Naive thymus-derived CD4-positive, alpha-beta T cell (primary cell): ENCODE data around the gene ACER3. TPM values are rescaled to one million over a fixed set of nuclear protein-coding genes. Genes with fewer than 3 reads are reported as not detected.
A peak's percentile ranks its signal among the peaks of the same experiment; 100 is the strongest.
"Not testable (repeated sequence)": the region's sequence is repeated elsewhere in the genome, so short reads cannot be mapped to it uniquely, and the experiment has no call there.

Source experiments
- ATAC-seq: fragments of 150-1000 bp; cut with Tn5 transposase; 2 replicates; pipeline ENCODE4 v1.10.0; 2021; ENCODE audit warnings: mild to moderate bottlenecking, moderate library complexity
- CTCF ChIA-PET: fragments of 350-600 bp; sonication (Branson Sonifier 250); formaldehyde crosslinking; loops from one replicate; lab custom pipeline; 2021; ENCODE audit warnings: antibody characterized with exemption; lab: Charles Lee
- POLR2A ChIA-PET: fragments of 350-600 bp; sonication (Branson Sonifier 250); formaldehyde crosslinking; loops from one replicate; lab custom pipeline; 2021; ENCODE audit warnings: antibody characterized with exemption, inconsistent platforms; lab: Charles Lee
- DNase-seq, 9 donors: peaks; one replicate each; pipeline versions ENCODE4 v3.0.0 to v3.0.0-alpha.2; 2020 to 2022; ENCODE audit warnings: mixed read lengths in 1 of 9
- H3K27ac ChIP-seq: one replicate; pipeline ENCODE4 v1.7.0; 2013; ENCODE audit warnings: mild to moderate bottlenecking, low read depth, low read length, moderate library complexity
- H3K27me3 ChIP-seq, 2 donors: one replicate each; pipeline ENCODE4 v1.7.0; 2013; ENCODE audit warnings: low read length in 2 of 2, mild to moderate bottlenecking in 2 of 2, moderate library complexity in 2 of 2; ENCODE audit not compliant: control insufficient read depth in 2 of 2, insufficient read depth in 2 of 2
- H3K36me3 ChIP-seq, 3 experiments: 1 replicate in 2 of 3; 2 replicates in 1 of 3; pipeline ENCODE4 v1.7.0; 2013; ENCODE audit warnings: low read length in 3 of 3, mild to moderate bottlenecking in 3 of 3, moderate library complexity in 1 of 3; ENCODE audit not compliant: insufficient read depth in 3 of 3, control insufficient read depth in 2 of 3
- H3K4me1 ChIP-seq, 2 donors: one replicate each; pipeline ENCODE4 v1.7.0; 2013; ENCODE audit warnings: low read length in 2 of 2, mild to moderate bottlenecking in 2 of 2, moderate library complexity in 1 of 2; ENCODE audit not compliant: control insufficient read depth in 2 of 2, insufficient read depth in 2 of 2
- H3K4me3 ChIP-seq: 2 replicates; pipeline ENCODE4 v1.7.0; 2013; ENCODE audit warnings: mild to moderate bottlenecking, low read length
- H3K9me3 ChIP-seq, 3 experiments: 1 replicate in 2 of 3; 2 replicates in 1 of 3; pipeline ENCODE4 v1.7.0; 2013; ENCODE audit warnings: low read length in 3 of 3; ENCODE audit not compliant: control insufficient read depth in 2 of 3
- H3K27ac Mint-ChIP-seq, 9 donors: one replicate each; pipeline ENCODE4 v1.8.0; 2020 to 2022; ENCODE audit warnings: mixed read lengths in 9 of 9, mild to moderate bottlenecking in 8 of 9, moderate library complexity in 5 of 9, inconsistent platforms in 2 of 9
- H3K27me3 Mint-ChIP-seq, 5 donors: one replicate each; pipeline ENCODE4 v1.8.0; 2021 to 2022; ENCODE audit warnings: mixed read lengths in 5 of 5, mild to moderate bottlenecking in 1 of 5
- H3K36me3 Mint-ChIP-seq, 5 donors: one replicate each; pipeline ENCODE4 v1.8.0; 2020 to 2022; ENCODE audit warnings: mixed read lengths in 5 of 5, mild to moderate bottlenecking in 3 of 5, inconsistent platforms in 1 of 5
- H3K4me1 Mint-ChIP-seq, 7 donors: one replicate each; pipeline ENCODE4 v1.8.0; 2020 to 2022; ENCODE audit warnings: mixed read lengths in 7 of 7, mild to moderate bottlenecking in 3 of 7, inconsistent platforms in 1 of 7
- H3K4me3 Mint-ChIP-seq, 10 donors: one replicate each; pipeline ENCODE4 v1.8.0; 2020 to 2022; ENCODE audit warnings: mild to moderate bottlenecking in 10 of 10, mixed read lengths in 10 of 10, moderate library complexity in 6 of 10, inconsistent platforms in 2 of 10
- H3K9me3 Mint-ChIP-seq, 11 donors: one replicate each; pipeline ENCODE4 v1.8.0; 2020 to 2022; ENCODE audit warnings: mixed read lengths in 11 of 11, mild to moderate bottlenecking in 4 of 11, inconsistent platforms in 1 of 11, moderate library complexity in 1 of 11
- intact Hi-C, 2 donors: fragments of 100-400 bp; cut with micrococcal nuclease; formaldehyde crosslinking; loops; one replicate each; pipeline ENCODE4 v1.15.1; 2023
- polyA plus RNA-seq, 2 donors: library from polyadenylated mRNA; unstranded; fragments of 300-500 nt; fragmentation: Illumina TruSeq; gene quantifications; one replicate each; pipeline ENCODE4 v1.2.3, GENCODE V29; 2021
- total RNA-seq, 6 experiments: library from RNA in 5 of 6; stranded (reverse) in 5 of 6; gene quantifications; 1 replicate in 5 of 6; 2 replicates in 1 of 6; pipeline ENCODE4 v1.2.3 and lab custom pipeline; 2021 to 2026

ACER3 gene
- total and polyA plus RNA-seq, 7 experiments from 2014 or later: 4.7 to 15.2 (median 9.0) TPM

GRCh38 chr11:76947190-76947589 is 86.5 kb downstream of the ACER3 start:
- Mint-ChIP-seq H3K9me3 (peaks cover 8 to 37% (median 24%) of the 10 kb centered on the region in 11 donors), H3K27ac (peak overlapping the region in 1 of 9 donors; percentile 6), H3K36me3 (peaks cover 6 to 34% (median 24%) of the 10 kb centered on the region in 5 donors), H3K4me1 (peaks cover 0 to 12% (median 3%) of the 10 kb centered on the region in 7 donors), H3K4me3 (no peak overlapping the region), H3K27me3 (peaks cover 0 to 6% (median 0%) of the 10 kb centered on the region in 5 donors)
- ChIA-PET POLR2A (no interaction called here), CTCF (no interaction called here)
- H3K27me3 ChIP-seq: no peaks in the 10 kb centered on the region
- no peak overlapping the region for H3K4me3 ChIP-seq
- H3K36me3 ChIP-seq: no peaks in the 10 kb centered on the region
- intact Hi-C loops: no loop called here
- ATAC-seq (no peak), DNase-seq (no peak)
- no peaks in the 10 kb centered on the region for H3K4me1 ChIP-seq
- peaks cover 0 to 3% (median 0%) of the 10 kb centered on the region in 3 experiments for H3K9me3 ChIP-seq
- H3K27ac ChIP-seq: no peak overlapping the region

- Histone ChIP-seq H3K9me3 (peaks cover 0 to 3% (median 0%) of the 10 kb centered on the region in 3 experiments), H3K36me3 (no peaks in the 10 kb centered on the region), H3K27ac (no peak overlapping the region), H3K27me3 (no peaks in the 10 kb centered on the region), H3K4me3 (no peak overlapping the region), H3K4me1 (no peaks in the 10 kb centered on the region)
- H3K27ac Mint-ChIP-seq: no peak overlapping the region
- no peak overlapping the region for H3K4me3 Mint-ChIP-seq
- H3K36me3 Mint-ChIP-seq: peaks cover 6 to 29% (median 20%) of the 10 kb centered on the region in 5 donors
- H3K27me3 Mint-ChIP-seq: peaks cover 0 to 6% (median 0%) of the 10 kb centered on the region in 5 donors
- ChIA-PET CTCF (no interaction called here), POLR2A (no interaction called here)
- intact Hi-C loops: no loop called here
- peaks cover 6 to 31% (median 21%) of the 10 kb centered on the region in 11 donors for H3K9me3 Mint-ChIP-seq
- no peak for ATAC-seq
- DNase-seq: no peak
- H3K4me1 Mint-ChIP-seq: peaks cover 0 to 12% (median 3%) of the 10 kb centered on the region in 7 donors
Measured at GRCh38 chr11:76947800-76948199, 87.1 kb downstream of the ACER3 start.

- H3K36me3 Mint-ChIP-seq: peaks cover 0 to 24% (median 15%) of the 10 kb centered on the region in 5 donors
- ChIA-PET CTCF (no interaction called here), POLR2A (no interaction called here)
- Histone ChIP-seq H3K27me3 (no peaks in the 10 kb centered on the region), H3K4me3 (no peak overlapping the region), H3K9me3 (no peaks in the 10 kb centered on the region), H3K36me3 (no peaks in the 10 kb centered on the region), H3K4me1 (no peaks in the 10 kb centered on the region), H3K27ac (no peak overlapping the region)
- no peaks in the 10 kb centered on the region for H3K27me3 Mint-ChIP-seq
- peaks cover 0 to 1% (median 0%) of the 10 kb centered on the region in 11 donors for H3K9me3 Mint-ChIP-seq
- DNase-seq (no peak), ATAC-seq (no peak)
- no peak overlapping the region for H3K4me3 Mint-ChIP-seq
- intact Hi-C loops: no loop called here
- H3K4me1 Mint-ChIP-seq: peaks cover 0 to 2% (median 0%) of the 10 kb centered on the region in 7 donors
- no peak overlapping the region for H3K27ac Mint-ChIP-seq
Measured at GRCh38 chr11:76955459-76956114, 94.9 kb downstream of the ACER3 start.

GRCh38 chr11:76962583-76963416 is 102.1 kb downstream of the ACER3 start:
- no peaks in the 10 kb centered on the region for H3K9me3 ChIP-seq
- peak overlapping the region in 2 of 10 donors; percentile 19 to 50 for H3K4me3 Mint-ChIP-seq
- no peaks in the 10 kb centered on the region for H3K27me3 ChIP-seq
- ATAC-seq: no peak
- no peaks in the 10 kb centered on the region for H3K4me1 ChIP-seq
- H3K27me3 Mint-ChIP-seq: no peaks in the 10 kb centered on the region
- intact Hi-C loops: no loop called here
- no peak overlapping the region for H3K27ac ChIP-seq
- H3K4me3 ChIP-seq: no peak overlapping the region
- ChIA-PET POLR2A (no interaction called here), CTCF (interaction anchor here (0.7 kb wide), 1 partner anchor 235 kb away, joined by 3 read pairs; no protein-coding TSS in a partner anchor)
- peaks cover 3 to 32% (median 17%) of the 10 kb centered on the region in 5 donors for H3K36me3 Mint-ChIP-seq
- peaks cover 0 to 15% (median 12%) of the 10 kb centered on the region in 7 donors for H3K4me1 Mint-ChIP-seq
- DNase-seq: peak in 3 of 9 donors; percentile 6 to 23 (median 19)
- peaks cover 0 to 24% (median 3%) of the 10 kb centered on the region in 11 donors for H3K9me3 Mint-ChIP-seq
- no peaks in the 10 kb centered on the region for H3K36me3 ChIP-seq
- peak overlapping the region in 1 of 9 donors; percentile 16 for H3K27ac Mint-ChIP-seq

- H3K27ac Mint-ChIP-seq, CTCF ChIA-PET, ATAC-seq, H3K27me3 Mint-ChIP-seq, H3K36me3 ChIP-seq, H3K27me3 ChIP-seq, H3K4me1 ChIP-seq, DNase-seq, H3K27ac ChIP-seq, intact Hi-C loops, H3K9me3 ChIP-seq, H3K4me3 ChIP-seq, POLR2A ChIA-PET: not testable (repeated sequence)
- H3K36me3 Mint-ChIP-seq: peaks cover 3 to 32% (median 17%) of the 10 kb centered on the region in 5 donors
- H3K4me1 Mint-ChIP-seq: peaks cover 0 to 15% (median 12%) of the 10 kb centered on the region in 7 donors
- H3K4me3 Mint-ChIP-seq: peak overlapping the region in 2 of 10 donors; percentile 7 to 19
- H3K9me3 Mint-ChIP-seq: peaks cover 0 to 24% (median 3%) of the 10 kb centered on the region in 11 donors
Measured at GRCh38 chr11:76963417-76964168, 102.9 kb downstream of the ACER3 start.

- H3K4me3 ChIP-seq: no peak overlapping the region
- Mint-ChIP-seq H3K36me3 (peaks cover 6 to 28% (median 12%) of the 10 kb centered on the region in 5 donors), H3K4me3 (no peak overlapping the region), H3K27ac (no peak overlapping the region), H3K27me3 (no peaks in the 10 kb centered on the region), H3K9me3 (peaks cover 0 to 34% (median 17%) of the 10 kb centered on the region in 11 donors), H3K4me1 (no peaks in the 10 kb centered on the region)
- H3K27ac ChIP-seq: no peak overlapping the region
- CTCF ChIA-PET: no interaction called here
- intact Hi-C loops: no loop called here
- H3K27me3 ChIP-seq: no peaks in the 10 kb centered on the region
- no peak for DNase-seq
- no peak for ATAC-seq
- no peaks in the 10 kb centered on the region for H3K9me3 ChIP-seq
- H3K4me1 ChIP-seq: no peaks in the 10 kb centered on the region
- POLR2A ChIA-PET: no interaction called here
- no peaks in the 10 kb centered on the region for H3K36me3 ChIP-seq
Measured at GRCh38 chr11:76972051-76972450, 111.3 kb downstream of the ACER3 start.
